HepG2 (cell line): ENCODE data around the gene KIF2C. TPM values are rescaled to one million over a fixed set of nuclear protein-coding genes. Genes with fewer than 3 reads are reported as not detected.
A peak's percentile ranks its signal among the peaks of the same experiment; 100 is the strongest.

Experiments
- BRCA1 ChIP-seq: sonication (generic); formaldehyde crosslinking; IDR thresholded peaks from 2 replicates; pipeline ENCODE4 v1.4.0; 2020; ENCODE audit warnings: missing genetic modification reagents
- CAMTA2 ChIP-seq: sonication (generic); formaldehyde crosslinking; IDR thresholded peaks from 2 replicates; pipeline ENCODE4 v1.4.0; 2020; ENCODE audit warnings: mild to moderate bottlenecking, missing genetic modification reagents, borderline replicate concordance
- E2F1 ChIP-seq: sonication (generic); formaldehyde crosslinking; IDR thresholded peaks from 2 replicates; pipeline ENCODE4 v1.5.0; 2020; ENCODE audit warnings: missing genetic modification reagents
- FIP1L1 ChIP-seq: fragments of 200-400 bp; formaldehyde crosslinking; IDR thresholded peaks from 2 replicates; pipeline ENCODE4 v1.6.1; 2018; ENCODE audit warnings: low read depth, mild to moderate bottlenecking, low read length, moderate library complexity, borderline replicate concordance; ENCODE audit not compliant: insufficient read depth
- GATAD2A ChIP-seq: IDR thresholded peaks from 2 replicates; pipeline ENCODE4 v1.6.1; 2016
- HMGXB4 ChIP-seq, 2 experiments: sonication (generic) in 1 of 2; formaldehyde crosslinking in 1 of 2; IDR thresholded peaks; 2 replicates each; pipeline versions ENCODE4 v1.4.0 to v1.6.1; 2018 to 2020; ENCODE audit warnings: missing genetic modification reagents in 2 of 2, borderline replicate concordance in 1 of 2, low read depth in 1 of 2, mild to moderate bottlenecking in 1 of 2, missing biosample characterization in 1 of 2
- KDM1A ChIP-seq: IDR thresholded peaks from 2 replicates; pipeline ENCODE4 v1.6.1; 2016; ENCODE audit warnings: missing compliant biosample characterization
- MXD1 ChIP-seq: sonication (generic); formaldehyde crosslinking; IDR thresholded peaks from 2 replicates; pipeline ENCODE4 v1.4.0; 2020; ENCODE audit warnings: mild to moderate bottlenecking, missing genetic modification reagents
- POLR2G ChIP-seq: fragments of 200-400 bp; formaldehyde crosslinking; IDR thresholded peaks from 2 replicates; pipeline ENCODE4 v1.6.1; 2018; ENCODE audit warnings: mild to moderate bottlenecking, low read depth, low read length, moderate library complexity
- SMC3 ChIP-seq: IDR thresholded peaks from 2 replicates; pipeline ENCODE4 v1.6.1; 2011; ENCODE audit warnings: low read length, improper control_type of control experiment
- TMF1 ChIP-seq: sonication (generic); formaldehyde crosslinking; IDR thresholded peaks from 2 replicates; pipeline ENCODE4 v1.8.1; 2022; ENCODE audit warnings: low read depth, missing genetic modification reagents
- ZBTB4 ChIP-seq: sonication (generic); formaldehyde crosslinking; IDR thresholded peaks from 2 replicates; pipeline ENCODE4 v1.4.0; 2020; ENCODE audit warnings: missing genetic modification reagents, mild to moderate bottlenecking, borderline replicate concordance
- ZBTB8A ChIP-seq: sonication (generic); formaldehyde crosslinking; IDR thresholded peaks from 2 replicates; pipeline ENCODE4 v1.4.0; 2020; ENCODE audit warnings: mild to moderate bottlenecking, low read depth, missing genetic modification reagents, borderline replicate concordance
- ZNF17 ChIP-seq: sonication (generic); formaldehyde crosslinking; IDR thresholded peaks from 2 replicates; pipeline ENCODE4 v1.5.0; 2020; ENCODE audit warnings: mild to moderate bottlenecking, missing genetic modification reagents
- ZSCAN29 ChIP-seq: sonication (generic); formaldehyde crosslinking; conservative IDR thresholded peaks from 2 replicates; pipeline ENCODE4 v1.4.0; 2020; ENCODE audit warnings: mild to moderate bottlenecking, missing genetic modification reagents
- polyA plus RNA-seq, 8 experiments: library from polyadenylated mRNA; depleted of rRNA in 3 of 8; stranded (reverse) in 7 of 8; unstranded in 1 of 8; fragments of >200 nt; fragmentation: Illumina TruSeq in 4 of 8; extraction: Trizol in 4 of 8; gene quantifications; 2 replicates each; pipeline versions ENCODE4 v1.2.1 to v1.2.3, GENCODE V29; 2011 to 2016; ENCODE audit warnings: low read depth in 4 of 8, missing spikeins in 1 of 8, mixed read lengths in 1 of 8; ENCODE audit not compliant: insufficient read depth in 1 of 8
- total RNA-seq, 5 experiments: library from RNA; depleted of rRNA; stranded (reverse); fragments of >200 nt; fragmentation: Illumina TruSeq; extraction: Trizol; gene quantifications; 2 replicates each; pipeline ENCODE4 v1.2.3, GENCODE V29; 2016; ENCODE audit warnings: low read depth in 1 of 5

Gene KIF2C
- total and polyA plus RNA-seq, 2 of the 13 experiments (the other 11 are each of a cell fraction or from before 2014, with no cell fraction given), result 29.7 to 53.7 TPM

GRCh38 chr1:44739307-44740178 is at the start of gene KIF2C (continued):
- TF ChIP-seq ZBTB4 (0 out of 2 replicates have a peak, but pooled peaks have one; percentile 27), POLR2G (peak; percentile 96), CAMTA2 (CRISPR knock-in tag) (no peak), TMF1 (CRISPR knock-in tag) (no peak; the same call in 1 of the 2 replicates), MXD1 (CRISPR knock-in tag) (0 out of 2 replicates have a peak, but pooled peaks have one; percentile 26), ZBTB8A (CRISPR knock-in tag) (no peak), BRCA1 (CRISPR knock-in tag) (no peak), SMC3 (no peak), KDM1A (no peak), ZSCAN29 (CRISPR knock-in tag) (0 out of 2 replicates have a peak, but pooled peaks have one; percentile 45), HMGXB4 (CRISPR knock-in tag; IDR thresholded peaks at IDR 0.05; ENCODE audit: borderline replicate concordance in 1 of 2, low read depth in 1 of 2) (peak; percentile 52 to 88; a peak in 3 of 4 replicates), GATAD2A (CRISPR knock-in tag) (peak; percentile 28), E2F1 (CRISPR knock-in tag) (peak; percentile 98), ZNF17 (CRISPR knock-in tag) (no peak), FIP1L1 (no peak)
